Measurements from ENCODE around the gene EED.

The EED gene

DNA sequence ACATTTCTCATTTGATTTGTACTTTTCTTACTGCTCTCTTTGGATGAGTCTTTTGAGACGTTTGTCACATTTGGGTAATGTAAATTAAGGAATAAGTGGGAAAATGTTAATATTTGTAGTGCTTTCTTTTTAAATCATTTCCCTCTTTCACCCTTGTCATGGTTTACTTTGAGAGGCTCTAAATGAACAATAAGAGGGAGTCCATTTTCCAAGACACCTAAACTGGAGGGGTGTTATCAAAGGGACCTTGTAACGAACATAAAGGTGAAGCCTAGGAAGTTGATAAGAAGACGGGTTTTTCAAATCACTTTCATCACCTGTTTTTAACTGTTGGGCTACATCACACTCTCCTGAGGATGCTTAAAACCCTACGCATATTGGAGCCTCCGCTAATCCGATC lies 12.1 kb downstream of the EED start:
- TF ChIP-seq RAD21 (IDR thresholded peaks at IDR 0.05; ENCODE audit: low read depth) = no peak
- TF ChIP-seq, protein P1, sequence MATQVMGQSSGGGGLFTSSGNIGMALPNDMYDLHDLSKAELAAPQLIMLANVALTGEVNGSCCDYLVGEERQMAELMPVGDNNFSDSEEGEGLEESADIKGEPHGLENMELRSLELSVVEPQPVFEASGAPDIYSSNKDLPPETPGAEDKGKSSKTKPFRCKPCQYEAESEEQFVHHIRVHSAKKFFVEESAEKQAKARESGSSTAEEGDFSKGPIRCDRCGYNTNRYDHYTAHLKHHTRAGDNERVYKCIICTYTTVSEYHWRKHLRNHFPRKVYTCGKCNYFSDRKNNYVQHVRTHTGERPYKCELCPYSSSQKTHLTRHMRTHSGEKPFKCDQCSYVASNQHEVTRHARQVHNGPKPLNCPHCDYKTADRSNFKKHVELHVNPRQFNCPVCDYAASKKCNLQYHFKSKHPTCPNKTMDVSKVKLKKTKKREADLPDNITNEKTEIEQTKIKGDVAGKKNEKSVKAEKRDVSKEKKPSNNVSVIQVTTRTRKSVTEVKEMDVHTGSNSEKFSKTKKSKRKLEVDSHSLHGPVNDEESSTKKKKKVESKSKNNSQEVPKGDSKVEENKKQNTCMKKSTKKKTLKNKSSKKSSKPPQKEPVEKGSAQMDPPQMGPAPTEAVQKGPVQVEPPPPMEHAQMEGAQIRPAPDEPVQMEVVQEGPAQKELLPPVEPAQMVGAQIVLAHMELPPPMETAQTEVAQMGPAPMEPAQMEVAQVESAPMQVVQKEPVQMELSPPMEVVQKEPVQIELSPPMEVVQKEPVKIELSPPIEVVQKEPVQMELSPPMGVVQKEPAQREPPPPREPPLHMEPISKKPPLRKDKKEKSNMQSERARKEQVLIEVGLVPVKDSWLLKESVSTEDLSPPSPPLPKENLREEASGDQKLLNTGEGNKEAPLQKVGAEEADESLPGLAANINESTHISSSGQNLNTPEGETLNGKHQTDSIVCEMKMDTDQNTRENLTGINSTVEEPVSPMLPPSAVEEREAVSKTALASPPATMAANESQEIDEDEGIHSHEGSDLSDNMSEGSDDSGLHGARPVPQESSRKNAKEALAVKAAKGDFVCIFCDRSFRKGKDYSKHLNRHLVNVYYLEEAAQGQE (IDR thresholded peaks at IDR 0.05; ENCODE audit: low read depth) = no peak
- no peak for TF ChIP-seq CREB1 (IDR thresholded peaks at IDR 0.05; ENCODE audit: low read depth)
- TF ChIP-seq TEAD4 (IDR thresholded peaks at IDR 0.05) = no peak
- TF ChIP-seq TAF1 (IDR thresholded peaks at IDR 0.05; ENCODE audit: low read depth) = no peak
- TF ChIP-seq, protein P2, sequence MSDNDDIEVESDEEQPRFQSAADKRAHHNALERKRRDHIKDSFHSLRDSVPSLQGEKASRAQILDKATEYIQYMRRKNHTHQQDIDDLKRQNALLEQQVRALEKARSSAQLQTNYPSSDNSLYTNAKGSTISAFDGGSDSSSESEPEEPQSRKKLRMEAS (IDR thresholded peaks at IDR 0.05) = no peak
- no peak for TF ChIP-seq YY1 (IDR thresholded peaks at IDR 0.05; ENCODE audit: low read depth)
- TF ChIP-seq, protein P3, sequence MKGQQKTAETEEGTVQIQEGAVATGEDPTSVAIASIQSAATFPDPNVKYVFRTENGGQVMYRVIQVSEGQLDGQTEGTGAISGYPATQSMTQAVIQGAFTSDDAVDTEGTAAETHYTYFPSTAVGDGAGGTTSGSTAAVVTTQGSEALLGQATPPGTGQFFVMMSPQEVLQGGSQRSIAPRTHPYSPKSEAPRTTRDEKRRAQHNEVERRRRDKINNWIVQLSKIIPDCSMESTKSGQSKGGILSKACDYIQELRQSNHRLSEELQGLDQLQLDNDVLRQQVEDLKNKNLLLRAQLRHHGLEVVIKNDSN (IDR thresholded peaks at IDR 0.05) = no peak
- TF ChIP-seq FOXM1 (IDR thresholded peaks at IDR 0.05; ENCODE audit: borderline replicate concordance, low read depth) = no peak
- no peak for TF ChIP-seq CEBPB (IDR thresholded peaks at IDR 0.05)
- no peak for TF ChIP-seq TCF12 (IDR thresholded peaks at IDR 0.05; ENCODE audit: low read depth)
- TF ChIP-seq ZBTB7A (IDR thresholded peaks at IDR 0.05; ENCODE audit: low read depth) = no peak
- TF ChIP-seq EGR1 (IDR thresholded peaks at IDR 0.05) = no peak
- no peak for TF ChIP-seq NFIC (IDR thresholded peaks at IDR 0.05)
- TF ChIP-seq EP300 (IDR thresholded peaks at IDR 0.05; ENCODE audit: borderline replicate concordance) = no peak

DNA sequence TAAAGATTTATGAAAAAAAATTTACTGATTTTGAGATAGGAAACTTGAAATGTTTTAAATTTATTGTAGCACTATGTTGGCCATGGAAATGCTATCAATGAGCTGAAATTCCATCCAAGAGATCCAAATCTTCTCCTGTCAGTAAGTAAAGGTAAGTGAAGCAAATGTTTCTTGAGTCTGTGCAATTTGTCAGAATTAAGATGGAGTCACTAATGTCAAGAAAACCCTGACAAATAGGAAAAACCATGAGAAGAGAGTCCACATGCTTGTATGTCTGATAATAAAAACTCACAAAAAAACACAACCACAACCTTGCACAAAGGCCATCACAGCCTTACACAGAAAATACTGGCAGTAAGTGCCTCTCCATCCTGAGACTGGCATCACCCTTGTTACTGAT lies 12.9 kb downstream of the EED start:
- TF ChIP-seq CEBPB (IDR thresholded peaks at IDR 0.05) (no peak), TCF12 (IDR thresholded peaks at IDR 0.05; ENCODE audit: low read depth) (no peak), TAF1 (IDR thresholded peaks at IDR 0.05; ENCODE audit: low read depth) (no peak), FOXM1 (IDR thresholded peaks at IDR 0.05; ENCODE audit: borderline replicate concordance, low read depth) (no peak), ZBTB7A (IDR thresholded peaks at IDR 0.05; ENCODE audit: low read depth) (no peak), EGR1 (IDR thresholded peaks at IDR 0.05) (no peak), EP300 (IDR thresholded peaks at IDR 0.05; ENCODE audit: borderline replicate concordance) (no peak), RAD21 (IDR thresholded peaks at IDR 0.05; ENCODE audit: low read depth) (no peak), CREB1 (IDR thresholded peaks at IDR 0.05; ENCODE audit: low read depth) (no peak), NFIC (IDR thresholded peaks at IDR 0.05) (no peak), TEAD4 (IDR thresholded peaks at IDR 0.05) (no peak)
- TF ChIP-seq, protein P1 (IDR thresholded peaks at IDR 0.05; ENCODE audit: low read depth) = no peak
- TF ChIP-seq, protein P2 (IDR thresholded peaks at IDR 0.05) = no peak
- TF ChIP-seq, protein P3 (IDR thresholded peaks at IDR 0.05) = no peak

DNA sequence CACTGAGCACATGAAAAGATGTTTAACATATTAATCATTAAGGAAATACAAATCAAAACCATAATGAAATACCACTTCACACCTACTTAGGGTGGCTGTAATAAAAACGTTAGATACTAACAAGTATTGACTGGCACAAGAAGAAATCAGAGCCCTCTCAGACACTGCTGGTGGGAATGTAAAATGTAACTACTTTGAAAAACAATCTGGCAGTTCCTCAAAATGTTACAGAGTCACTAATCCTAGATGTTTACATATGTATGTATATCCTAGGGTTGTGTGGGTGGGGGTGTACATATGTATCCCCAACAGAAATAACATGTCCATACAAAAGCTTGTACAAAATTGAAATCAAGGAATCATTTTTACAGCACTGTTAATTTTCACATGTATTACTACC lies 15.2 kb downstream of the EED start:
- TF ChIP-seq, protein P1 (IDR thresholded peaks at IDR 0.05; ENCODE audit: low read depth) = no peak
- TF ChIP-seq YY1 (IDR thresholded peaks at IDR 0.05; ENCODE audit: low read depth) (no peak), ZBTB7A (IDR thresholded peaks at IDR 0.05; ENCODE audit: low read depth) (no peak), FOXM1 (IDR thresholded peaks at IDR 0.05; ENCODE audit: borderline replicate concordance, low read depth) (no peak), EGR1 (IDR thresholded peaks at IDR 0.05) (no peak), RAD21 (IDR thresholded peaks at IDR 0.05; ENCODE audit: low read depth) (no peak), CREB1 (IDR thresholded peaks at IDR 0.05; ENCODE audit: low read depth) (no peak), CEBPB (IDR thresholded peaks at IDR 0.05) (no peak), TEAD4 (IDR thresholded peaks at IDR 0.05) (no peak)

- no peak for TF ChIP-seq FOXM1 (IDR thresholded peaks at IDR 0.05; ENCODE audit: borderline replicate concordance, low read depth)
- TF ChIP-seq YY1 (IDR thresholded peaks at IDR 0.05; ENCODE audit: low read depth) = no peak
- no peak for TF ChIP-seq EGR1 (IDR thresholded peaks at IDR 0.05)
- TF ChIP-seq CEBPB (IDR thresholded peaks at IDR 0.05) = no peak
- no peak for TF ChIP-seq ZBTB7A (IDR thresholded peaks at IDR 0.05; ENCODE audit: low read depth)
- TF ChIP-seq EP300 (IDR thresholded peaks at IDR 0.05; ENCODE audit: borderline replicate concordance) = no peak
- TF ChIP-seq, protein P1 (IDR thresholded peaks at IDR 0.05; ENCODE audit: low read depth) = no peak
- no peak for TF ChIP-seq RAD21 (IDR thresholded peaks at IDR 0.05; ENCODE audit: low read depth)
- TF ChIP-seq TAF1 (IDR thresholded peaks at IDR 0.05; ENCODE audit: low read depth) = no peak
- no peak for TF ChIP-seq TEAD4 (IDR thresholded peaks at IDR 0.05)
Observed at GRCh38 chr11:86261328-86261727, 16.8 kb downstream of the EED start.
